Subcutaneous adipose tissue (tissue), 4 donors: ENCODE measurements around the gene PLK5. TPM values are rescaled to one million over a fixed set of nuclear protein-coding genes. Genes with fewer than 3 reads are reported as not detected.

Source experiments
- total RNA-seq, 4 donors: library from RNA; depleted of rRNA; stranded (reverse); fragments of >200 nt; gene quantifications; one replicate each; pipeline ENCODE4 v1.1.0, GENCODE V29; 2016
- TF ChIP-seq, protein P1 (sequence below): fragments of 450-650 bp; IDR thresholded peaks from one replicate; pipeline ENCODE4 v1.5.1; 2016; ENCODE audit warnings: low read depth, mild to moderate bottlenecking, control low read depth, antibody characterized with exemption, moderate library complexity

Gene PLK5
- total RNA-seq, 4 donors from 2014 or later = not detected

DNA sequence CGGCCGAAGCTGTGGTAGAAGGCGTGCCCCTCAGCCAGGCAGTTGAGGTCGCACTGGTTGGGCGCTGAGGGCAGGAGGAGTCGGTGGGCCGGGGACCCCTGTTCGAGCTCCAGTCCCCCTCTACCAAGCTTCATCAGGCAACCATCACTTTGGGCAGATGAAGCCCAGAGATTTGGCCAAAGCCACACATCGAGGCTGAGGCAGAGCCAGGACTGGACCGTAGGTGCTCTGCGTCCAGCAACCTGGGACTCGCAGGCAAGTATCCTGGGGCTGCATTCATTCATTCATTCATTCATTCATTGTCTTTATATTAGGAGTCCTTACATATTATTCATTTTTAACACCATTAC, 15.4 kb upstream of the PLK5 start:
- TF ChIP-seq, protein P1, sequence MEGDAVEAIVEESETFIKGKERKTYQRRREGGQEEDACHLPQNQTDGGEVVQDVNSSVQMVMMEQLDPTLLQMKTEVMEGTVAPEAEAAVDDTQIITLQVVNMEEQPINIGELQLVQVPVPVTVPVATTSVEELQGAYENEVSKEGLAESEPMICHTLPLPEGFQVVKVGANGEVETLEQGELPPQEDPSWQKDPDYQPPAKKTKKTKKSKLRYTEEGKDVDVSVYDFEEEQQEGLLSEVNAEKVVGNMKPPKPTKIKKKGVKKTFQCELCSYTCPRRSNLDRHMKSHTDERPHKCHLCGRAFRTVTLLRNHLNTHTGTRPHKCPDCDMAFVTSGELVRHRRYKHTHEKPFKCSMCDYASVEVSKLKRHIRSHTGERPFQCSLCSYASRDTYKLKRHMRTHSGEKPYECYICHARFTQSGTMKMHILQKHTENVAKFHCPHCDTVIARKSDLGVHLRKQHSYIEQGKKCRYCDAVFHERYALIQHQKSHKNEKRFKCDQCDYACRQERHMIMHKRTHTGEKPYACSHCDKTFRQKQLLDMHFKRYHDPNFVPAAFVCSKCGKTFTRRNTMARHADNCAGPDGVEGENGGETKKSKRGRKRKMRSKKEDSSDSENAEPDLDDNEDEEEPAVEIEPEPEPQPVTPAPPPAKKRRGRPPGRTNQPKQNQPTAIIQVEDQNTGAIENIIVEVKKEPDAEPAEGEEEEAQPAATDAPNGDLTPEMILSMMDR = no peak

DNA sequence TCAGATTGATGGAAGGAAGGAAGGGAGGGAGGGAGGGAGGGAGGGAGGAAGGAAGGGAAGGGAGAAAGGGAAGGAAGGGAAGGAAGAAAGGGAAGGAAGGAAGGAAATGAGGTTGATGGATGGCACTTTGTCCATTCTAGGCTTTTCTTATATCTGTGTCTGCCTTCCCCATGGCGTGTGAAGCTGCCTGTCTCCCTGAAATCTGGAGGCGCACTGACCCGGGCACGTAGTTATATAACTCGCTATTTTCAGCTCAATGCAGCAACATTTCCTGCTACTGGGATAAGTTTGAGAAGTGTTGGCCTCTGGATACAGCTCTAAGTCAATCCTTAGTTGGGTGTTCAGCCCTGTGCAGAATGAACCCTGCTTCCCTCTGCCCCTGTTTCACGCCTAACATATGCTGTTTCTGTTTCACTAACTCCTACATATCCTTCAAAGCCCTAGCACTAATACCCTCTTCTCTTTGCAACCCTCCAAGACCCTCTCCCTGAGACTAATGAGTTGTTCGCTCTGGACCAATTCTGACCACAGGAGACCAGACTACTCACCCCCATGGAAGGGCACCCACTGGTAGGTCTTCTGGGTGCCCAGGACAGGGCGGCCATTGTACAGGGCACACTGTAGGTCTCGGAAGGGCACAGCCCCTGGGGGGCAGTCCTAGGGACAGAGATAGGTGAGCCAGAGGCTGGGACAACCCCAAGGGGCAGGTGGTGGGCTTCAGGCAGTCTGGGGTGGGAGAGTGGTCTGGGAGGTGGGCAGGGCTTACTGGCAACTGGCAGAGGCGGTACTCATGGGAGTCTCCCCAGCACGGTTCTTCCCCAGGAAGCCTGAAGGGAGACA, 14.1 kb upstream of the PLK5 start:
- TF ChIP-seq, protein P1 = no peak

GRCh38 chr19:1510442-1510806, 13.5 kb upstream of the PLK5 start:
- TF ChIP-seq, protein P1 = no peak

DNA sequence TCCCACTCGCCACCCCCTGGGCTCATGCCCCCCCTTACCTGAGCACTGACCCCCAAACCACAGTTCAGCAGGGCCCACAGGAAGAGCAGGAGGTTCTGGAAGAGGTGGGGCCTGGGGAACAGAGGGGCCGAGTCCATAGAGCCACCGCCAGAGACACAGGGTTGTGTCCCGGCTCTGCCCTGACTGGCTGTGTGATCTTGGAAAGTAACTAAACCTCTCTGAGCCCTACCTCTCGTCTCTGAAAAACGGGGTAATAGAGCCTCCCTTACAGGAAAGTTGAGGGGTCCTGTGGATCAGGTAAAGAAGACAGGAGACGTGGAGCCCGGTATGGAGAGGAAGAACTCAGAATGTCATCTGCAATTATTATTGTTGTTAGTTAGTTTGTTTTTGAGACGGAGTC, 13.1 kb upstream of the PLK5 start:
- TF ChIP-seq, protein P1 = no peak

DNA sequence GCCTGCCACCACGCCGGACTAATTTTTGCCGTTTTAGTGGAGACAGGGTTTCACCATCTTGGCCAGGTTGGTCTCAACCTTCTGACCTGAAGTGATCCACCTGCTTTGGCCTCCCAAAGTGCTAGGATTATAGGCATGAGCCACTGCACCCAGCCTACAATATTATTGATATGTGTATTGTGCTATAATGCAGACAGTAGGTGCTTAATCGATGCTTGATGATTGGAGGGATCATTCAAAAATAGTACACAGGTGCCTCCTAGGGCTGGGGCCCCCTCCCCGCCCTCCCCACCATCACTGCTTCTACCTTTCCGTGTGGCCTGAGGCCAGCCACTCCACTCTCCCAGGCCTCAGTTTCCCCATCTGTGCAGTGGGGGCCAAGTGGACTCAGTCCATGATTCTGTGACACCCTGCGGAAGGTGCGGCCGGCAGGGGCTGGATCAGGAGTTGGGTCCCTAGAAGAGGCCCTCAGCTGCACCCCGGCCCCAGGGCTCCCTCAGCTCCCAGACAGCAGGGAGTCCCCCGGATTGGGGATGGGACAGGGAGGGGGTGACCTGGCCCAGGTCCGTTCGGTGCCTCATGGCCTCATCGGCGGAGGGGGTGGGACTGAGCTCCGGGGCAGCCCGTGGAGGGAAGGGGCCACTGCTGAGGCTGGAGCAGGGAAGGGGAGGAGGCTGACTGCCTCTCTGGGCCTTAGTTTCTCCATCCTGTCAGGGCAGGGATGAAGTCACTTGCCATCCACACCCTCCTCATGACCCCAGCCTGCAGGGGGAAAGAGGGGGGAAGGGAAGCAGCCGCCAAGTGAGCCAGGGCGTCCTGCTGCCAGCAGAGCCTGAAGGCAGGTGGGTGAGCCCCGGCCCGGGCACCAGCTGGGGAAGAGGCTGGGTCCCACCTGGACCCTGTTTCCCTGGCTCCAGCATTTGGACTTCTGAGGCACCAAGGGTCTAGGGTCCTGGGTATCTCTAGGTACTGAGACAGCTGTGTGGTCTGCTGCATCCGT, 12.3 kb upstream of the PLK5 start:
- TF ChIP-seq, protein P1 = no peak

- TF ChIP-seq, protein P1 = no peak
Observed at GRCh38 chr19:1512671-1513498, 11.0 kb upstream of the PLK5 start, which contains the start of gene ADAMTSL5. TSS of gene ADAMTSL5 (minus strand) at chr19:1513019. CDS start at chr19:1510943, 2,076 bp downstream.
